Measurements from ENCODE around the gene ACAT2. TPM values are rescaled to one million over a fixed set of nuclear protein-coding genes. Genes with fewer than 3 reads are reported as not detected.
"Not testable (repeated sequence)": the region's sequence is repeated elsewhere in the genome, so short reads cannot be mapped to it uniquely, and the experiment has no call there.

The ACAT2 gene
- polyA plus RNA-seq, 1 donor from 2014 or later: 143 TPM

DNA sequence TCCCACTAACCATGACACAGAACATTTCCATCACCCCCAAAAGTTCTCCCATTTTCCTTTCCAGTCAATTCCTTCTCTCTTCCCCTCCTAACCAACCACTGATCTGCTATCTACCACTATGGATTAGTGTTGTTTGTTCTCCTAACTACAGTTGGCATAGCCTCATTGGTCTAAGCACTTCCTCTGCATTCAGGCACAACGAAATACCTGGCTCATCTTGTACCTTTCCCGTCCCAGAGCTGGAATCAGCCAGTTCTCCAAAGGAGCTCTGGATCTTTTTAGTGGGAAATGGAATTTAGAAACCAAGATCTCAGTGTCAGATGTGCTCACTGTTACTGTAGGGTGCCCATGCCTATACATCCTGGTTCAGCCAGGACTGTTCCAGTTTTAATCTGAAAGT, 38.6 kb upstream of the ACAT2 start:
- Histone ChIP-seq H3K9me3 (ENCODE audit: low read length) (no peaks in the 10 kb centered on the region), H3K27me3 (ENCODE audit: insufficient read depth, low read depth, low read length) (no peaks in the 10 kb centered on the region), H3K9me2 (ENCODE audit: insufficient read depth, low read length) (no peaks in the 10 kb centered on the region), H4K20me1 (ENCODE audit: insufficient read depth) (no peaks in the 10 kb centered on the region), H3K4me2 (ENCODE audit: low read length) (no peak overlapping the region), H3K9ac (ENCODE audit: low read length) (no peak overlapping the region), H3K36me3 (ENCODE audit: insufficient read depth, low read length) (no peaks in the 10 kb centered on the region), H2AFZ (ENCODE audit: low read depth, low read length) (no peak overlapping the region), H3K4me3 (ENCODE audit: low read length) (no peak overlapping the region), H3K27ac (ENCODE audit: low read length) (no peak overlapping the region), H3F3A (ENCODE audit: insufficient read depth, low read length, poor library complexity, severe bottlenecking) (peaks cover 6% of the 10 kb centered on the region), H3K79me2 (replicated peaks; ENCODE audit: insufficient read depth, low read length) (peaks cover 37% of the 10 kb centered on the region)
- TF ChIP-seq, protein P1, sequence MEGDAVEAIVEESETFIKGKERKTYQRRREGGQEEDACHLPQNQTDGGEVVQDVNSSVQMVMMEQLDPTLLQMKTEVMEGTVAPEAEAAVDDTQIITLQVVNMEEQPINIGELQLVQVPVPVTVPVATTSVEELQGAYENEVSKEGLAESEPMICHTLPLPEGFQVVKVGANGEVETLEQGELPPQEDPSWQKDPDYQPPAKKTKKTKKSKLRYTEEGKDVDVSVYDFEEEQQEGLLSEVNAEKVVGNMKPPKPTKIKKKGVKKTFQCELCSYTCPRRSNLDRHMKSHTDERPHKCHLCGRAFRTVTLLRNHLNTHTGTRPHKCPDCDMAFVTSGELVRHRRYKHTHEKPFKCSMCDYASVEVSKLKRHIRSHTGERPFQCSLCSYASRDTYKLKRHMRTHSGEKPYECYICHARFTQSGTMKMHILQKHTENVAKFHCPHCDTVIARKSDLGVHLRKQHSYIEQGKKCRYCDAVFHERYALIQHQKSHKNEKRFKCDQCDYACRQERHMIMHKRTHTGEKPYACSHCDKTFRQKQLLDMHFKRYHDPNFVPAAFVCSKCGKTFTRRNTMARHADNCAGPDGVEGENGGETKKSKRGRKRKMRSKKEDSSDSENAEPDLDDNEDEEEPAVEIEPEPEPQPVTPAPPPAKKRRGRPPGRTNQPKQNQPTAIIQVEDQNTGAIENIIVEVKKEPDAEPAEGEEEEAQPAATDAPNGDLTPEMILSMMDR (IDR thresholded peaks at IDR 0.05; ENCODE audit: poor library complexity, severe bottlenecking): no peak
- TF ChIP-seq EP300 (conservative IDR thresholded peaks at IDR 0.05; ENCODE audit: poor library complexity, severe bottlenecking) (no peak), RAD21 (conservative IDR thresholded peaks at IDR 0.05) (no peak), TAF1 (IDR thresholded peaks at IDR 0.05; ENCODE audit: low read depth) (no peak), POLR2AphosphoS5 (IDR thresholded peaks at IDR 0.05) (no peak), MXI1 (conservative IDR thresholded peaks at IDR 0.05; ENCODE audit: poor library complexity, severe bottlenecking) (no peak), EZH2 (IDR thresholded peaks at IDR 0.05; ENCODE audit: borderline replicate concordance, insufficient read depth, low read length, poor library complexity, severe bottlenecking) (no peak), SMC3 (conservative IDR thresholded peaks at IDR 0.05; ENCODE audit: poor library complexity) (no peak)
- TF ChIP-seq, protein P2, sequence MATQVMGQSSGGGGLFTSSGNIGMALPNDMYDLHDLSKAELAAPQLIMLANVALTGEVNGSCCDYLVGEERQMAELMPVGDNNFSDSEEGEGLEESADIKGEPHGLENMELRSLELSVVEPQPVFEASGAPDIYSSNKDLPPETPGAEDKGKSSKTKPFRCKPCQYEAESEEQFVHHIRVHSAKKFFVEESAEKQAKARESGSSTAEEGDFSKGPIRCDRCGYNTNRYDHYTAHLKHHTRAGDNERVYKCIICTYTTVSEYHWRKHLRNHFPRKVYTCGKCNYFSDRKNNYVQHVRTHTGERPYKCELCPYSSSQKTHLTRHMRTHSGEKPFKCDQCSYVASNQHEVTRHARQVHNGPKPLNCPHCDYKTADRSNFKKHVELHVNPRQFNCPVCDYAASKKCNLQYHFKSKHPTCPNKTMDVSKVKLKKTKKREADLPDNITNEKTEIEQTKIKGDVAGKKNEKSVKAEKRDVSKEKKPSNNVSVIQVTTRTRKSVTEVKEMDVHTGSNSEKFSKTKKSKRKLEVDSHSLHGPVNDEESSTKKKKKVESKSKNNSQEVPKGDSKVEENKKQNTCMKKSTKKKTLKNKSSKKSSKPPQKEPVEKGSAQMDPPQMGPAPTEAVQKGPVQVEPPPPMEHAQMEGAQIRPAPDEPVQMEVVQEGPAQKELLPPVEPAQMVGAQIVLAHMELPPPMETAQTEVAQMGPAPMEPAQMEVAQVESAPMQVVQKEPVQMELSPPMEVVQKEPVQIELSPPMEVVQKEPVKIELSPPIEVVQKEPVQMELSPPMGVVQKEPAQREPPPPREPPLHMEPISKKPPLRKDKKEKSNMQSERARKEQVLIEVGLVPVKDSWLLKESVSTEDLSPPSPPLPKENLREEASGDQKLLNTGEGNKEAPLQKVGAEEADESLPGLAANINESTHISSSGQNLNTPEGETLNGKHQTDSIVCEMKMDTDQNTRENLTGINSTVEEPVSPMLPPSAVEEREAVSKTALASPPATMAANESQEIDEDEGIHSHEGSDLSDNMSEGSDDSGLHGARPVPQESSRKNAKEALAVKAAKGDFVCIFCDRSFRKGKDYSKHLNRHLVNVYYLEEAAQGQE (IDR thresholded peaks at IDR 0.05; ENCODE audit: borderline replicate concordance): no peak

DNA sequence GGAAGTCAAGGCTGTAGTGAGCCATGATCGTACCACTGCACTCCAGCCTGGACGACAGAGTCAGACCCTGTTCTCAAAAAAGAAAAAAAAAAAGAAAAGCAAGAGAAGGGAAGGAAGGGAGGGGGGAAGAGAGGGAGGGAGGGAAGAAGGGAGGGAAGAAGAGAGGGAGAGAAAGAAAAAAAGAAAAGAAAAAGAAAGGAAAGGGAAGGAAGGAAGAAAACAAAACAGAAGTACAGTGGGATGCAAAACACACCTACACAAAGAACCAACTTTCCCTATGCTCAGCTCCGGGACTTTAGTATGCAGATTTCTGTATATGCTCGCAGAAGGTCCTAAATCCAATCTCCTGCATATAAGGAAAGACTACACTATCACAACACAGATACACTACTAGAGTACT, 37.1 kb upstream of the ACAT2 start:
- TF ChIP-seq RAD21 (conservative IDR thresholded peaks at IDR 0.05) (no peak), EP300 (conservative IDR thresholded peaks at IDR 0.05; ENCODE audit: poor library complexity, severe bottlenecking) (no peak), EZH2 (IDR thresholded peaks at IDR 0.05; ENCODE audit: borderline replicate concordance, insufficient read depth, low read length, poor library complexity, severe bottlenecking) (no peak), MXI1 (conservative IDR thresholded peaks at IDR 0.05; ENCODE audit: poor library complexity, severe bottlenecking) (no peak), SMC3 (conservative IDR thresholded peaks at IDR 0.05; ENCODE audit: poor library complexity) (no peak), TAF1 (IDR thresholded peaks at IDR 0.05; ENCODE audit: low read depth) (no peak), POLR2AphosphoS5 (IDR thresholded peaks at IDR 0.05) (no peak)
- TF ChIP-seq, protein P1 (IDR thresholded peaks at IDR 0.05; ENCODE audit: poor library complexity, severe bottlenecking): no peak
- TF ChIP-seq, protein P2 (IDR thresholded peaks at IDR 0.05; ENCODE audit: borderline replicate concordance): no peak
- H3K9ac ChIP-seq (ENCODE audit: low read length): no peak overlapping the region
- H3K9me2 ChIP-seq (ENCODE audit: insufficient read depth, low read length): no peaks in the 10 kb centered on the region
- H3K4me3 ChIP-seq (ENCODE audit: low read length): no peak overlapping the region
- peaks cover 52% of the 10 kb centered on the region for H3K79me2 ChIP-seq (replicated peaks; ENCODE audit: insufficient read depth, low read length)
- H3K36me3 ChIP-seq (ENCODE audit: insufficient read depth, low read length): no peaks in the 10 kb centered on the region
- H3F3A ChIP-seq (ENCODE audit: insufficient read depth, low read length, poor library complexity, severe bottlenecking): peaks cover 6% of the 10 kb centered on the region
- peaks cover 4% of the 10 kb centered on the region for H4K20me1 ChIP-seq (ENCODE audit: insufficient read depth)
- H3K27ac ChIP-seq (ENCODE audit: low read length): no peak overlapping the region
- no peak overlapping the region for H2AFZ ChIP-seq (ENCODE audit: low read depth, low read length)
- no peaks in the 10 kb centered on the region for H3K27me3 ChIP-seq (ENCODE audit: insufficient read depth, low read depth, low read length)
- no peaks in the 10 kb centered on the region for H3K9me3 ChIP-seq (ENCODE audit: low read length)
- H3K4me2 ChIP-seq (ENCODE audit: low read length): no peak overlapping the region

DNA sequence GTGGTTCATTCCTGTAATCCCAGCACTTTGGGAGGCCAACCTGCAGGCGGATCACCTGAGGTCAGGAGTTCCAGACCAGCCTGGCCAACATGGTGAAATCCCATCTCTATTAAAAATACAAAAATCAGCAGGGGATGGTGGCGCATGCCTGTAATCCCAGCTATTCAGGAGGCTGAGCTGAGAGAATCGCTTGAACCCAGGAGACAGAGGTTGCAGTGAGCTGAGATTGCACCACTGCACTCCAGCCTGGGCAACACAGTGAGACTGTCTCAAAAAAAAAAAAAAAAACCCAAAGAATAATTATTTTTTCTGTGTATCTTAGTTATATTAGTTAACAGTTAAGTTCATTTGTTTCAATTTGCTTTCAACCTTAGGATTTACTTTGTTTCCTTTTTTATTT, 36.6 kb upstream of the ACAT2 start:
- not testable (repeated sequence) for H3K9me3 ChIP-seq (ENCODE audit: low read length); H3K36me3 ChIP-seq (ENCODE audit: insufficient read depth, low read length); H3K27me3 ChIP-seq (ENCODE audit: insufficient read depth, low read depth, low read length); H2AFZ ChIP-seq (ENCODE audit: low read depth, low read length); H3K9ac ChIP-seq (ENCODE audit: low read length); H3K9me2 ChIP-seq (ENCODE audit: insufficient read depth, low read length); H3K4me3 ChIP-seq (ENCODE audit: low read length); H3F3A ChIP-seq (ENCODE audit: insufficient read depth, low read length, poor library complexity, severe bottlenecking); H4K20me1 ChIP-seq (ENCODE audit: insufficient read depth)
- H3K79me2 ChIP-seq (replicated peaks; ENCODE audit: insufficient read depth, low read length): peaks cover 56% of the 10 kb centered on the region
- peak overlapping the region; percentile 99 for H3K27ac ChIP-seq (ENCODE audit: low read length)
- H3K4me2 ChIP-seq (ENCODE audit: low read length): peak overlapping the region; percentile 17
